GM15510 (cell line): ENCODE data around the gene HOXC11.

Experiments used
- POLR2A ChIP-seq: IDR thresholded peaks from 3 replicates; pipeline ENCODE4 v1.6.1; 2011; ENCODE audit warnings: borderline replicate concordance; ENCODE audit not compliant: insufficient read length; ENCODE audit errors: extremely low read depth

The HOXC11 gene

GRCh38 chr12:53998900-53999236 lies 25.9 kb downstream of the HOXC11 start:
- TF ChIP-seq POLR2A = no peak

- TF ChIP-seq POLR2A = no peak
These were observed 26.7 kb downstream of the HOXC11 start for GRCh38 chr12:53999559-54000115.

GRCh38 chr12:54000116-54001114 lies 27.5 kb downstream of the HOXC11 start, which contains the start of gene HOXC9:
Gene HOXC9 (plus strand): TSS chr12:54000161. CDS start chr12:54000189, 28 bp downstream.
- no peak for TF ChIP-seq POLR2A

GRCh38 chr12:54001283-54002187 lies 28.6 kb downstream of the HOXC11 start:
- no peak for TF ChIP-seq POLR2A

GRCh38 chr12:54002278-54002914 lies 29.5 kb downstream of the HOXC11 start:
- no peak for TF ChIP-seq POLR2A

- TF ChIP-seq POLR2A = no peak
These were observed 30.0 kb downstream of the HOXC11 start for GRCh38 chr12:54002915-54003389.

GRCh38 chr12:54003625-54004024 lies 30.7 kb downstream of the HOXC11 start:
- no peak for TF ChIP-seq POLR2A

GRCh38 chr12:54004063-54004840 lies 31.3 kb downstream of the HOXC11 start:
- TF ChIP-seq POLR2A = no peak

- no peak for TF ChIP-seq POLR2A
These were observed 32.1 kb downstream of the HOXC11 start for GRCh38 chr12:54004841-54005530.

GRCh38 chr12:54005531-54005852 lies 32.6 kb downstream of the HOXC11 start:
- TF ChIP-seq POLR2A = no peak

- no peak for TF ChIP-seq POLR2A
These were observed 33.1 kb downstream of the HOXC11 start for GRCh38 chr12:54005853-54006558.

- no peak for TF ChIP-seq POLR2A
These were observed 33.8 kb downstream of the HOXC11 start for GRCh38 chr12:54006559-54007220.

- TF ChIP-seq POLR2A = no peak
These were observed 34.8 kb downstream of the HOXC11 start for GRCh38 chr12:54007538-54008259.
